ENCODE measurements around the gene NBPF12.
"Not testable (repeated sequence)": the region's sequence is repeated elsewhere in the genome, so short reads cannot be mapped to it uniquely, and the experiment has no call there.

The NBPF12 gene

GRCh38 chr1:146938242-146938902, at the start of gene NBPF12:
TSS of gene NBPF12 (plus strand) at chr1:146938324. CDS start at chr1:146960144, 21,820 bp downstream.
- peak within 1 kb of the TSS; percentile 67 for H3K4me3 ChIP-seq (ENCODE audit: low read length)

GRCh38 chr1:146891355-146891754, 46.8 kb upstream of the NBPF12 start:
- not testable (repeated sequence) for H3K4me3 ChIP-seq (ENCODE audit: low read length)

GRCh38 chr1:146892331-146892730, 45.8 kb upstream of the NBPF12 start:
- H3K4me3 ChIP-seq (ENCODE audit: low read length), result not testable (repeated sequence)

- not testable (repeated sequence) for H3K4me3 ChIP-seq (ENCODE audit: low read length)
Measured at GRCh38 chr1:146907565-146908261, 30.4 kb upstream of the NBPF12 start.

GRCh38 chr1:146912975-146913374, 25.1 kb upstream of the NBPF12 start:
- not testable (repeated sequence) for H3K4me3 ChIP-seq (ENCODE audit: low read length)

- H3K4me3 ChIP-seq (ENCODE audit: low read length), result not testable (repeated sequence)
Measured at GRCh38 chr1:146920811-146921210, 17.3 kb upstream of the NBPF12 start.

- not testable (repeated sequence) for H3K4me3 ChIP-seq (ENCODE audit: low read length)
Measured at GRCh38 chr1:146922614-146923013, 15.5 kb upstream of the NBPF12 start.

GRCh38 chr1:146924106-146924505, 14.0 kb upstream of the NBPF12 start:
- not testable (repeated sequence) for H3K4me3 ChIP-seq (ENCODE audit: low read length)

GRCh38 chr1:146926413-146926812, 11.7 kb upstream of the NBPF12 start:
- not testable (repeated sequence) for H3K4me3 ChIP-seq (ENCODE audit: low read length)

GRCh38 chr1:146930225-146930624, 7.9 kb upstream of the NBPF12 start:
- H3K4me3 ChIP-seq (ENCODE audit: low read length), result not testable (repeated sequence)

GRCh38 chr1:146934390-146935223, 3.5 kb upstream of the NBPF12 start:
- peak overlapping the region; percentile 43; the same call in 1 of the 2 replicates for H3K4me3 ChIP-seq (ENCODE audit: low read length)

- not testable (repeated sequence) for H3K4me3 ChIP-seq (ENCODE audit: low read length)
Measured at GRCh38 chr1:146937462-146937861, 662 bp upstream of the NBPF12 start.

- peak overlapping the region; percentile 67 for H3K4me3 ChIP-seq (ENCODE audit: low read length)
Measured at GRCh38 chr1:146938927-146939786, 1.0 kb downstream of the NBPF12 start.

- H3K4me3 ChIP-seq (ENCODE audit: low read length), result not testable (repeated sequence)
Measured at GRCh38 chr1:146940293-146940692, 2.2 kb downstream of the NBPF12 start.

- not testable (repeated sequence) for H3K4me3 ChIP-seq (ENCODE audit: low read length)
Measured at GRCh38 chr1:146943342-146943886, 5.3 kb downstream of the NBPF12 start.

GRCh38 chr1:146948127-146948526, 10.0 kb downstream of the NBPF12 start:
- H3K4me3 ChIP-seq (ENCODE audit: low read length), result not testable (repeated sequence)

- H3K4me3 ChIP-seq (ENCODE audit: low read length), result not testable (repeated sequence)
Measured at GRCh38 chr1:146964340-146964739, 26.2 kb downstream of the NBPF12 start.

GRCh38 chr1:146966351-146966750, 28.2 kb downstream of the NBPF12 start:
- H3K4me3 ChIP-seq (ENCODE audit: low read length), result not testable (repeated sequence)

GRCh38 chr1:146970656-146971055, 32.5 kb downstream of the NBPF12 start:
- H3K4me3 ChIP-seq (ENCODE audit: low read length), result not testable (repeated sequence)

GRCh38 chr1:146972681-146973080, 34.6 kb downstream of the NBPF12 start:
- not testable (repeated sequence) for H3K4me3 ChIP-seq (ENCODE audit: low read length)

GRCh38 chr1:146985855-146986254, 47.7 kb downstream of the NBPF12 start:
- H3K4me3 ChIP-seq (ENCODE audit: low read length), result not testable (repeated sequence)
